GM18867 (cell line): Measurements from ENCODE around the gene TANC1.

Source experiments
- ATAC-seq: cut with Tn5 transposase; IDR thresholded peaks from one replicate; pipeline ENCODE4 v1.9.1; 2021; ENCODE audit warnings: mild to moderate bottlenecking, moderate library complexity; ENCODE audit not compliant: unreplicated experiment

TANC1 gene

GRCh38 chr2:158960193-158960592 lies 8.2 kb upstream of the TANC1 start:
- ATAC-seq, result no peak

GRCh38 chr2:158962074-158962473 lies 6.4 kb upstream of the TANC1 start:
- no peak for ATAC-seq

- no peak for ATAC-seq
Observed at GRCh38 chr2:158963071-158963470, 5.4 kb upstream of the TANC1 start.

- no peak for ATAC-seq
Observed at GRCh38 chr2:158965107-158965506, 3.3 kb upstream of the TANC1 start.

- no peak for ATAC-seq
Observed at GRCh38 chr2:158965641-158966040, 2.8 kb upstream of the TANC1 start.

- ATAC-seq, result no peak
Observed at GRCh38 chr2:158966312-158966711, 2.1 kb upstream of the TANC1 start.

GRCh38 chr2:158967114-158967730 lies 1.2 kb upstream of the TANC1 start:
- no peak for ATAC-seq

GRCh38 chr2:158967731-158968395 lies 577 bp upstream of the TANC1 start:
- ATAC-seq, result no peak

GRCh38 chr2:158969162-158969714 lies 798 bp downstream of the TANC1 start:
- ATAC-seq, result no peak

GRCh38 chr2:158969715-158970240 lies 1.3 kb downstream of the TANC1 start:
- ATAC-seq, result no peak

GRCh38 chr2:158970241-158970751 lies 1.9 kb downstream of the TANC1 start:
- ATAC-seq, result no peak

- no peak for ATAC-seq
Observed at GRCh38 chr2:158973116-158973956, 4.9 kb downstream of the TANC1 start.

- no peak for ATAC-seq
Observed at GRCh38 chr2:158975271-158975921, 7.0 kb downstream of the TANC1 start.

- no peak for ATAC-seq
Observed at GRCh38 chr2:158979772-158980171, 11.3 kb downstream of the TANC1 start.

GRCh38 chr2:158984604-158985135 lies 16.2 kb downstream of the TANC1 start:
- no peak for ATAC-seq

GRCh38 chr2:158988501-158988900 lies 20.1 kb downstream of the TANC1 start:
- ATAC-seq, result no peak

GRCh38 chr2:158989165-158989564 lies 20.7 kb downstream of the TANC1 start:
- ATAC-seq, result no peak

GRCh38 chr2:158990397-158991214 lies 22.2 kb downstream of the TANC1 start:
- ATAC-seq, result no peak

GRCh38 chr2:158993030-158993429 lies 24.6 kb downstream of the TANC1 start:
- no peak for ATAC-seq
